A549 (cell line): ENCODE results near the gene COL13A1. TPM values are rescaled to one million over a fixed set of nuclear protein-coding genes. Genes with fewer than 3 reads are reported as not detected.
A peak's percentile ranks its signal among the peaks of the same experiment; 100 is the strongest.

Source experiments
- ATAC-seq, 2 experiments: fragments of 200-7000 bp in 1 of 2; fragments of >200 bp in 1 of 2; cut with Nextera tagmentation in 1 of 2; cut with Tn5 transposase in 1 of 2; 3 replicates each; pipeline versions ENCODE4 v1.8.0 to v1.9.1; 2018 to 2020; ENCODE audit warnings: mild to moderate bottlenecking in 1 of 2, moderate library complexity in 1 of 2
- CTCF ChIA-PET: fragments of 300-600 bp; sonication (Branson Sonifier 250); formaldehyde crosslinking; extraction: SDS; loops from one replicate; lab custom pipeline; 2021; ENCODE audit warnings: antibody characterized with exemption, inconsistent platforms; lab: Yijun Ruan, JAX
- POLR2A ChIA-PET: fragments of 350-600 bp; formaldehyde crosslinking; extraction: SDS; loops from one replicate; lab custom pipeline; 2021; ENCODE audit warnings: antibody characterized with exemption, inconsistent platforms; lab: Yijun Ruan, JAX
- DNase-seq, 2 experiments: peaks; one replicate each; pipeline versions ENCODE4 v3.0.0 to v3.0.0-alpha.2; 2011 to 2016; ENCODE audit warnings: low read depth in 1 of 2, low spot score in 1 of 2
- FAIRE-seq: peaks from 2 replicates; lab custom pipeline; 2011; peaks lifted over from hg19 to GRCh38; lab: Jason Lieb, UNC
- H3K27ac ChIP-seq, 2 experiments: fragments of >200 bp; sonication (Bioruptor Twin); formaldehyde crosslinking; 3 replicates each; pipeline ENCODE4 v1.5.1; 2016 to 2017
- H3K4me1 ChIP-seq: fragments of >200 bp; sonication (Bioruptor Twin); formaldehyde crosslinking; 3 replicates; pipeline ENCODE4 v1.6.1; 2016
- H3K4me2 ChIP-seq: fragments of >200 bp; sonication (Bioruptor Twin); formaldehyde crosslinking; 3 replicates; pipeline ENCODE4 v1.6.1; 2016
- H3K4me3 ChIP-seq: fragments of >200 bp; sonication (Bioruptor Twin); formaldehyde crosslinking; 3 replicates; pipeline ENCODE4 v1.5.1; 2016
- H3K9me3 ChIP-seq: fragments of >200 bp; sonication (Bioruptor Twin); formaldehyde crosslinking; 3 replicates; pipeline ENCODE4 v1.6.1; 2016
- ATOH8 ChIP-seq: fragments of 250-450 bp; sonication (Bioruptor Pico); IDR thresholded peaks from 2 replicates; pipeline ENCODE4 v1.5.0; 2020; ENCODE audit warnings: low read depth, mild to moderate bottlenecking, moderate library complexity
- CTCF ChIP-seq: fragments of >200 bp; sonication (Bioruptor Twin); formaldehyde crosslinking; IDR thresholded peaks from 3 replicates; pipeline ENCODE4 v1.5.1; 2016
- E2F6 ChIP-seq: IDR thresholded peaks from 2 replicates; pipeline ENCODE4 v1.6.1; 2012; ENCODE audit warnings: low read depth, borderline replicate concordance
- EHF ChIP-seq: fragments of 250-450 bp; sonication (Bioruptor Pico); IDR thresholded peaks from 2 replicates; pipeline ENCODE4 v1.5.0; 2020; ENCODE audit warnings: mild to moderate bottlenecking
- EP300 ChIP-seq, 2 experiments: fragments of >200 bp; sonication (Bioruptor Twin); formaldehyde crosslinking; IDR thresholded peaks; 2 replicates in 1 of 2; 3 replicates in 1 of 2; pipeline ENCODE4 v1.6.1; 2016 to 2017
- GATA3 ChIP-seq: IDR thresholded peaks from 2 replicates; pipeline ENCODE4 v1.6.1; 2012; ENCODE audit warnings: borderline replicate concordance
- HDAC2 ChIP-seq: fragments of 200-600 bp; sonication (generic); IDR thresholded peaks from 2 replicates; pipeline ENCODE4 v1.6.1; 2016
- HES2 ChIP-seq: fragments of >200 bp; sonication (Bioruptor Twin); formaldehyde crosslinking; IDR thresholded peaks from 2 replicates; pipeline ENCODE4 v1.6.1; 2016
- HEYL ChIP-seq: fragments of 250-450 bp; sonication (Bioruptor Pico); IDR thresholded peaks from 2 replicates; pipeline ENCODE4 v1.8.0; 2021; ENCODE audit warnings: mild to moderate bottlenecking, moderate library complexity
- HOXB5 ChIP-seq: fragments of 250-450 bp; sonication (Bioruptor Pico); IDR thresholded peaks from 2 replicates; pipeline ENCODE4 v1.5.0; 2020; ENCODE audit warnings: mild to moderate bottlenecking, moderate library complexity
- MAFK ChIP-seq: fragments of 450-650 bp; IDR thresholded peaks from 2 replicates; pipeline ENCODE4 v1.6.1; 2014; ENCODE audit not compliant: partially characterized antibody
- MAZ ChIP-seq: fragments of 150-350 bp; IDR thresholded peaks from 2 replicates; pipeline ENCODE4 v1.6.1; 2014; ENCODE audit warnings: antibody characterized with exemption, low read depth, low read length, borderline replicate concordance
- PHF8 ChIP-seq: fragments of 200-600 bp; sonication (generic); IDR thresholded peaks from 2 replicates; pipeline ENCODE4 v1.6.1; 2016; ENCODE audit warnings: low read depth, mild to moderate bottlenecking, antibody characterized with exemption, moderate library complexity, borderline replicate concordance
- POLR2AphosphoS2 ChIP-seq: conservative IDR thresholded peaks from 2 replicates; pipeline ENCODE4 v1.6.1; 2012; ENCODE audit warnings: low read length, improper control_type of control experiment, inconsistent platforms
- RFX5 ChIP-seq: fragments of 450-650 bp; IDR thresholded peaks from 2 replicates; pipeline ENCODE4 v1.7.1; 2014; ENCODE audit warnings: antibody characterized with exemption, mild to moderate bottlenecking, moderate library complexity
- USF2 ChIP-seq: fragments of 450-650 bp; IDR thresholded peaks from 2 replicates; pipeline ENCODE4 v1.6.1; 2014; ENCODE audit warnings: antibody characterized with exemption
- ZFP36 ChIP-seq: fragments of 450-650 bp; IDR thresholded peaks from 2 replicates; pipeline ENCODE4 v1.6.1; 2014; ENCODE audit warnings: borderline replicate concordance; ENCODE audit not compliant: partially characterized antibody
- ZSCAN20 ChIP-seq: fragments of 250-450 bp; sonication (Bioruptor Pico); IDR thresholded peaks from 2 replicates; pipeline ENCODE4 v1.8.0; 2022; ENCODE audit warnings: mild to moderate bottlenecking, moderate library complexity
- WGBS: methylation state at CpG from one replicate; pipeline ENCODE4 v1.1.6; 2017; ENCODE audit errors: missing lambda C conversion rate; 5-methylcytosine and 5-hydroxymethylcytosine counted together
- polyA plus RNA-seq, 4 experiments: library from polyadenylated mRNA; depleted of rRNA in 3 of 4; stranded (reverse); fragments of >200 nt; fragmentation: RNase III in 1 of 4; extraction: RNeasy Plus Mini Kit Qiagen cat#74134 plus additional on column Dnase treatment in 1 of 4; gene quantifications; 2 replicates in 3 of 4; 3 replicates in 1 of 4; pipeline ENCODE4 v1.2.3, GENCODE V29; 2011 to 2017
- TF ChIP-seq, protein P1 (sequence below): fragments of 150-350 bp; IDR thresholded peaks from 2 replicates; pipeline ENCODE4 v1.6.1; 2014; ENCODE audit warnings: low read depth, mild to moderate bottlenecking, low read length
- TF ChIP-seq, protein P2 (sequence below): fragments of >200 bp; sonication (Bioruptor Twin); formaldehyde crosslinking; IDR thresholded peaks from 3 replicates; pipeline ENCODE4 v1.6.1; 2016

COL13A1 gene
- polyA plus RNA-seq, 2 of the 4 experiments (the other 2 are of a cell fraction), result 0.08 to 0.27 TPM

- Histone ChIP-seq H3K4me1 (no peaks in the 10 kb centered on the region), H3K4me3 (no peak overlapping the region), H3K4me2 (no peak overlapping the region), H3K9me3 (no peaks in the 10 kb centered on the region), H3K27ac (no peak overlapping the region)
- no peak for TF ChIP-seq PHF8
- no peak for TF ChIP-seq HES2
- TF ChIP-seq MAZ, result no peak
- TF ChIP-seq, protein P1, sequence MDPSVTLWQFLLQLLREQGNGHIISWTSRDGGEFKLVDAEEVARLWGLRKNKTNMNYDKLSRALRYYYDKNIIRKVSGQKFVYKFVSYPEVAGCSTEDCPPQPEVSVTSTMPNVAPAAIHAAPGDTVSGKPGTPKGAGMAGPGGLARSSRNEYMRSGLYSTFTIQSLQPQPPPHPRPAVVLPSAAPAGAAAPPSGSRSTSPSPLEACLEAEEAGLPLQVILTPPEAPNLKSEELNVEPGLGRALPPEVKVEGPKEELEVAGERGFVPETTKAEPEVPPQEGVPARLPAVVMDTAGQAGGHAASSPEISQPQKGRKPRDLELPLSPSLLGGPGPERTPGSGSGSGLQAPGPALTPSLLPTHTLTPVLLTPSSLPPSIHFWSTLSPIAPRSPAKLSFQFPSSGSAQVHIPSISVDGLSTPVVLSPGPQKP, result no peak
- CTCF ChIA-PET, result interaction anchor here (0.6 to 3.8 kb wide), 7 partner anchors 10 to 118 kb away, joined by 3 to 33 read pairs (median 3); no protein-coding TSS in a partner anchor
- FAIRE-seq (no peak), ATAC-seq (0 out of 6 replicates have a peak, but pooled peaks of 1 of the 2 experiments have one; percentile 35), DNase-seq (no peak)
- WGBS, result 80% methylated on average over 5 of the region's 5 CpGs
- POLR2A ChIA-PET, result interaction anchor here (0.6 kb wide), 1 partner anchor 23 kb away, joined by 3 read pairs; no protein-coding TSS in a partner anchor
Observed at GRCh38 chr10:69904533-69904932, 102.8 kb downstream of the COL13A1 start.

DNA sequence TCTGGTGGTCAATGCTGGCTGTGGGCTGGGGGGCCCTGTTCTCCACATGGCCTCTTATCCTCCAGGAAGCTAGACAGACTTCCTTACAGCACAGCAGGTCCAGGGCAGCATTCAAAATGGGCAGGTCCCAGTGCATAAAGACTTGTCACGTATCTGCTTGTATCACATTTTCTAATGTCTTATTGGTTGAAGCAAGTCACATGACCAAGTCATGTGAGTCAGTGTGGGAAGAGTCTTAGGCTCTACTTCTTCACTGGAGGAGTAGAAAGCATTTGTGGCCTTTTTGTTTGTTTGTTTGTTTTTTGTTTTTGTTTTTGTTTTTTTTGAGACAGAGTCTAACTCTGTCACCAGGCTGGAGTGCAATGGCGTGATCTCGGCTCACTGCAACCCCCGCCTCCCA, 104.7 kb downstream of the COL13A1 start:
- TF ChIP-seq ATOH8 (no peak), USF2 (peak; percentile 82)
- TF ChIP-seq, all 56 proteins: peak for 1
- Histone ChIP-seq H3K4me3 (no peak overlapping the region), H3K4me2 (no peak overlapping the region), H3K4me1 (no peaks in the 10 kb centered on the region), H3K27ac (no peak overlapping the region), H3K9me3 (no peaks in the 10 kb centered on the region)
- DNase-seq (peak in 1 of 2 experiments; percentile 24), FAIRE-seq (no peak), ATAC-seq (no peak)
- WGBS, result 82% methylated on average over 4 of the region's 4 CpGs
- POLR2A ChIA-PET, result no interaction called here
- CTCF ChIA-PET, result interaction anchor here (2.6 to 3.8 kb wide), 2 partner anchors 8 to 120 kb away, joined by 10 to 33 read pairs; no protein-coding TSS in a partner anchor

DNA sequence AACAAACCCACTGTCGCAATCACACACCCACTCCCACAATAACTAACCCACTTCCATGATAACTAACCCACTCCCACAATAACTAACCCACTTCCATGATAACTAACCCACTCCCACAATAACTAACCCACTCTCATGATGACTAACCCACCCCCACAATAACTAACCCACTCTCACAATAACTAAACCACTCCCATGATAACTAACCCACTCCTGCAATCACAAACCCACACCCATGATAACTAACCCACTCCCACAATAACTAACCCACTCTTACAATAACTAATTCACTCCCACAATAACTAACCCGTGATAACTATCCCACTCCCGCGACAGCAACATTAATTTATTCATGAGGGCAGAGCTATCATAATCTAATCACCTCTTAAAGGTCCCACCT, 105.8 kb downstream of the COL13A1 start:
- no peak overlapping the region for H3K4me3 ChIP-seq
- H3K4me2 ChIP-seq, result no peak overlapping the region
- no peak for DNase-seq
- ChIA-PET CTCF (no interaction called here), POLR2A (no interaction called here)
- no peak for ATAC-seq
- no peak overlapping the region for H3K27ac ChIP-seq
- no peaks in the 10 kb centered on the region for H3K4me1 ChIP-seq
- no peaks in the 10 kb centered on the region for H3K9me3 ChIP-seq
- no peak for FAIRE-seq
- WGBS, result 50% methylated on average over 4 of the region's 4 CpGs
- TF ChIP-seq HEYL (CRISPR knock-in tag) (no peak), HDAC2 (no peak), EHF (CRISPR knock-in tag) (no peak), EP300 (IDR thresholded peaks at IDR 0.05) (no peak), CTCF (no peak), E2F6 (no peak), RFX5 (no peak), ZSCAN20 (CRISPR knock-in tag) (no peak), USF2 (no peak), HOXB5 (no peak), HES2 (no peak), GATA3 (no peak), MAFK (no peak), POLR2AphosphoS2 (no peak), ZFP36 (no peak)
- TF ChIP-seq, protein P2, sequence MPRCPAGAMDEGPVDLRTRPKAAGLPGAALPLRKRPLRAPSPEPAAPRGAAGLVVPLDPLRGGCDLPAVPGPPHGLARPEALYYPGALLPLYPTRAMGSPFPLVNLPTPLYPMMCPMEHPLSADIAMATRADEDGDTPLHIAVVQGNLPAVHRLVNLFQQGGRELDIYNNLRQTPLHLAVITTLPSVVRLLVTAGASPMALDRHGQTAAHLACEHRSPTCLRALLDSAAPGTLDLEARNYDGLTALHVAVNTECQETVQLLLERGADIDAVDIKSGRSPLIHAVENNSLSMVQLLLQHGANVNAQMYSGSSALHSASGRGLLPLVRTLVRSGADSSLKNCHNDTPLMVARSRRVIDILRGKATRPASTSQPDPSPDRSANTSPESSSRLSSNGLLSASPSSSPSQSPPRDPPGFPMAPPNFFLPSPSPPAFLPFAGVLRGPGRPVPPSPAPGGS, result no peak
